ENCODE measurements around the gene CYTH3. TPM values are rescaled to one million over a fixed set of nuclear protein-coding genes. Genes with fewer than 3 reads are reported as not detected.

The CYTH3 gene
- total and polyA plus RNA-seq, 2 of the 8 experiments (the other 6 are each of a cell fraction or from before 2014, with no cell fraction given), result 10.3 to 11.9 TPM

- H4K5ac ChIP-seq (ENCODE audit: insufficient read length, low read depth, low read length), result no peak overlapping the region
- FAIRE-seq (no peak), DNase-seq (ENCODE audit: low read depth in 1 of 2, low spot score in 2 of 2) (no peak)
- no peak overlapping the region for H3K4me2 ChIP-seq (ENCODE audit: insufficient read depth in 1 of 2, low read depth in 2 of 2, low read length in 2 of 2)
- no peak overlapping the region for H2BK5ac ChIP-seq (ENCODE audit: low read depth, low read length)
- H3K27me3 ChIP-seq (replicated peaks in 1 of 4; ENCODE audit: control insufficient read depth in 3 of 4, extremely low read depth in 1 of 4, insufficient read depth in 3 of 4, low read length in 3 of 4), result no peaks in the 10 kb centered on the region
- H3K14ac ChIP-seq (ENCODE audit: insufficient read length), result no peak overlapping the region
- no peak overlapping the region for H2BK120ac ChIP-seq (replicated peaks; ENCODE audit: low read depth, low read length)
- no peak overlapping the region for H2AK5ac ChIP-seq (ENCODE audit: low read depth, low read length)
- no peak overlapping the region for H4K91ac ChIP-seq (replicated peaks; ENCODE audit: insufficient read length, low read length)
- H3K4ac ChIP-seq (replicated peaks; ENCODE audit: insufficient read length, low read depth, low read length), result no peak overlapping the region
- H3K56ac ChIP-seq (replicated peaks; ENCODE audit: insufficient read length, low read depth, low read length), result no peak overlapping the region
- 90% methylated on average over 28 of the region's 28 CpGs; no CpG with 5 or more reads in 1 of the 2 experiments for WGBS, 2 experiments (ENCODE audit: extremely low coverage in 1 of 2, insufficient coverage in 1 of 2, insufficient read length in 1 of 2, insufficient replicate concordance in 2 of 2, low coverage in 1 of 2, low lambda C conversion rate in 2 of 2, missing lambda C conversion rate in 1 of 2)
- no peak overlapping the region for H3K9ac ChIP-seq (replicated peaks in 1 of 4; ENCODE audit: extremely low read depth in 1 of 4, low read depth in 3 of 4, low read length in 3 of 4)
- POLR2A ChIA-PET (ENCODE audit: partially characterized antibody), result interaction anchor here (0.6 kb wide), 1 partner anchor 108 kb away, joined by 3 read pairs; no protein-coding TSS in a partner anchor
- no peak overlapping the region for H2BK15ac ChIP-seq (ENCODE audit: low read length)
- peaks cover 0 to 6% of the 10 kb centered on the region in 2 experiments for H4K20me1 ChIP-seq (replicated peaks in 1 of 2; ENCODE audit: control insufficient read depth in 1 of 2, insufficient read depth in 2 of 2, low read length in 2 of 2)
- no peaks in the 10 kb centered on the region for H3K79me2 ChIP-seq (ENCODE audit: control insufficient read depth in 1 of 2, insufficient read depth in 2 of 2, low read length in 2 of 2)
- no peaks in the 10 kb centered on the region for H3K9me3 ChIP-seq (ENCODE audit: insufficient read depth in 2 of 2, low read depth in 1 of 2, low read length in 1 of 2)
- CTCF ChIA-PET (ENCODE audit: partially characterized antibody), result interaction anchor here (1.1 to 4.2 kb wide), 3 partner anchors 17 to 171 kb away, joined by 4 to 103 read pairs (median 4); no protein-coding TSS in a partner anchor
- H3K4me3 ChIP-seq (ENCODE audit: extremely low read depth in 1 of 4, insufficient read depth in 2 of 4, low read depth in 3 of 4, low read length in 4 of 4), result no peak overlapping the region
- H3K79me1 ChIP-seq (ENCODE audit: low read depth, low read length), result no peaks in the 10 kb centered on the region; the same call in 1 of the 2 replicates
- no peak overlapping the region for H2BK12ac ChIP-seq (ENCODE audit: low read depth, low read length)
- H4K8ac ChIP-seq (ENCODE audit: extremely low read depth, insufficient read depth, low read length), result no peak overlapping the region
- H3K23ac ChIP-seq (ENCODE audit: insufficient read length), result no peak overlapping the region
- H3K4me1 ChIP-seq (replicated peaks in 1 of 4; ENCODE audit: control insufficient read depth in 3 of 4, insufficient read depth in 4 of 4, low read length in 3 of 4), result no peaks in the 10 kb centered on the region
- H3K23me2 ChIP-seq (ENCODE audit: low read depth, low read length), result no peaks in the 10 kb centered on the region
- no peak overlapping the region for H3K18ac ChIP-seq (ENCODE audit: extremely low read depth, low read length)
- no peak overlapping the region; the same call in 1 of the 2 replicates for H3K27ac ChIP-seq (ENCODE audit: low read depth, low read length)
- peaks cover 6 to 46% (median 26%) of the 10 kb centered on the region in 4 experiments; a peak in 6 of 8 replicates for H3K36me3 ChIP-seq (ENCODE audit: control insufficient read depth in 2 of 4, insufficient read depth in 4 of 4, low read length in 3 of 4)
- no peak overlapping the region for H2BK20ac ChIP-seq (ENCODE audit: low read length)
- no peak overlapping the region for H2AFZ ChIP-seq (ENCODE audit: low read length)
- TF ChIP-seq HDAC6 (IDR thresholded peaks at IDR 0.05; ENCODE audit: low read depth, low read length), result no peak
- TF ChIP-seq SP1 (IDR thresholded peaks at IDR 0.05; ENCODE audit: low read depth, low read length), result no peak
Measured at GRCh38 chr7:6157685-6158423, 114.6 kb downstream of the CYTH3 start.

All from H1 (cell line).